ENCODE data around the gene CTNS. TPM values are rescaled to one million over a fixed set of nuclear protein-coding genes. Genes with fewer than 3 reads are reported as not detected.

The CTNS gene
- total and polyA plus RNA-seq, 2 experiments from 2014 or later = 26.0 to 28.1 TPM

DNA sequence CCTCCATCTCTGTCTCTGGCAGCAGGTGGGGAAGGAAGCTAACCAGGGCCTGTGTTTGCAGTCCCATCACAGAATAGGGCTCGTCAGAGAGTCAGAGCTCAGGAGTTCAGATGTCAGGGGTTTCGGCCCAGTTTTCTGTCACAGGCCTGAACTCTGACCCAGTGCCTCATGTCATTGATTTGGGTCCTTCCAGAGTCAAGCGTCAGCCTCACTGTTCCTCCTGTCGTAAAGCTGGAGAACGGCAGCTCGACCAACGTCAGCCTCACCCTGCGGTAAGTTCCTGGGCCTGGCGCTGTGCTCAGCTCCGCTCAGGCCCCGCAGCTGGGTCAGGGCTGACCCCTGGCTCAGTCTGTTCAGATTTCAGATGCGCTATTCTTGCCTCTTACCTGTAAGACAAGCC, 10.7 kb downstream of the CTNS start:
- H3K27ac ChIP-seq = no peak overlapping the region
- TF ChIP-seq EZH2 (IDR thresholded peaks at IDR 0.05; ENCODE audit: borderline replicate concordance) (no peak), EZH2phosphoT487 (IDR thresholded peaks at IDR 0.05; ENCODE audit: low read depth, severe bottlenecking, unreplicated experiment) (no peak), CTCF (IDR thresholded peaks at IDR 0.05; ENCODE audit: poor library complexity) (no peak)
- H3K4me3 ChIP-seq = no peak overlapping the region
- H3K4me2 ChIP-seq = no peak overlapping the region
- H3K36me3 ChIP-seq (replicated peaks; ENCODE audit: insufficient read depth, low read depth) = no peaks in the 10 kb centered on the region
- no peak overlapping the region for H2AFZ ChIP-seq
- no peaks in the 10 kb centered on the region for H3K9me2 ChIP-seq (replicated peaks; ENCODE audit: insufficient read depth)
- H4K20me1 ChIP-seq (ENCODE audit: insufficient read depth, poor library complexity, severe bottlenecking) = no peaks in the 10 kb centered on the region
- peaks cover 3% of the 10 kb centered on the region for H3K4me1 ChIP-seq (ENCODE audit: insufficient read depth)
- H3K79me2 ChIP-seq = no peaks in the 10 kb centered on the region
- WGBS (ENCODE audit: low lambda C conversion rate, missing lambda C conversion rate) = 76% methylated on average over 12 of the region's 12 CpGs
- no peaks in the 10 kb centered on the region for H3K9me3 ChIP-seq (ENCODE audit: low read depth)
- H3K27me3 ChIP-seq = no peaks in the 10 kb centered on the region
- no peak for DNase-seq (ENCODE audit: low spot score)

GRCh38 chr17:3647769-3648555, 11.4 kb downstream of the CTNS start:
- 62% methylated on average over 20 of the region's 20 CpGs for WGBS (ENCODE audit: low lambda C conversion rate, missing lambda C conversion rate)
- peak; percentile 81 for DNase-seq (ENCODE audit: low spot score)
- no peak overlapping the region for H3K4me2 ChIP-seq
- H3K4me3 ChIP-seq = no peak overlapping the region
- H3K9me2 ChIP-seq (replicated peaks; ENCODE audit: insufficient read depth) = no peaks in the 10 kb centered on the region
- no peaks in the 10 kb centered on the region for H3K36me3 ChIP-seq (replicated peaks; ENCODE audit: insufficient read depth, low read depth)
- H4K20me1 ChIP-seq (ENCODE audit: insufficient read depth, poor library complexity, severe bottlenecking) = no peaks in the 10 kb centered on the region
- no peaks in the 10 kb centered on the region for H3K79me2 ChIP-seq
- H2AFZ ChIP-seq = no peak overlapping the region
- no peak for TF ChIP-seq EZH2phosphoT487 (IDR thresholded peaks at IDR 0.05; ENCODE audit: low read depth, severe bottlenecking, unreplicated experiment)
- TF ChIP-seq CTCF (IDR thresholded peaks at IDR 0.05; ENCODE audit: poor library complexity) = peak; percentile 59
- H3K4me1 ChIP-seq (ENCODE audit: insufficient read depth) = peaks cover 3% of the 10 kb centered on the region
- H3K27ac ChIP-seq = no peak overlapping the region
- no peaks in the 10 kb centered on the region for H3K27me3 ChIP-seq
- H3K9me3 ChIP-seq (ENCODE audit: low read depth) = no peaks in the 10 kb centered on the region

DNA sequence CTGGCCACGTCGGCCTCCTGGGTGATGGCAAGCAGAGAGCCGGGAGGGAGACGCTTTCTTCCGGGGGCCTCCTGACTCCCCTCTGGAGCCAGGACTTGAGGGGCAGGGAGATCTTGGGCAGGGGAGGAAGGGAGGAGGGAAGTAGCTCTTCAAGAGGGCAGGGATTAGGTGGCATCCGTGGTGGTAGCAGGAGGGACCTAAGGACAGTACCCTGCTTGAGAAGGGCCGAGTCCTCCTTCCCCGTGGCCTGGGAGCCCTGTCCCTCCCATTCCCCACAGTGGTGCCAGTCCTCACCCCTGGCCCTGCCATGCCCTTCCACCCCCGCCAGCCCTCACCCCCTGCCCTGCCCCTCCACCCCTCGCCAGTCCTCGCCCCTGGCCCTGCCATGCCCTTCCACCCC, 19.2 kb downstream of the CTNS start:
- Histone ChIP-seq H2AFZ (no peak overlapping the region), H3K36me3 (replicated peaks; ENCODE audit: insufficient read depth, low read depth) (no peaks in the 10 kb centered on the region), H3K27ac (no peak overlapping the region), H3K4me2 (no peak overlapping the region), H3K4me3 (no peak overlapping the region), H3K27me3 (no peaks in the 10 kb centered on the region), H3K9me2 (replicated peaks; ENCODE audit: insufficient read depth) (no peaks in the 10 kb centered on the region), H3K9me3 (ENCODE audit: low read depth) (no peaks in the 10 kb centered on the region), H4K20me1 (ENCODE audit: insufficient read depth, poor library complexity, severe bottlenecking) (no peaks in the 10 kb centered on the region), H3K79me2 (no peaks in the 10 kb centered on the region), H3K4me1 (ENCODE audit: insufficient read depth) (peaks cover 19% of the 10 kb centered on the region)
- no peak for TF ChIP-seq EZH2 (IDR thresholded peaks at IDR 0.05; ENCODE audit: borderline replicate concordance)
- TF ChIP-seq EZH2phosphoT487 (IDR thresholded peaks at IDR 0.05; ENCODE audit: low read depth, severe bottlenecking, unreplicated experiment) = no peak
- no peak for TF ChIP-seq CTCF (IDR thresholded peaks at IDR 0.05; ENCODE audit: poor library complexity)
- no peak for DNase-seq (ENCODE audit: low spot score)
- 89% methylated on average over 6 of the region's 11 CpGs for whole genome bisulfite sequencing (ENCODE audit: low lambda C conversion rate, missing lambda C conversion rate)
